H1 (cell line): ENCODE measurements around the gene MIA2. TPM values are rescaled to one million over a fixed set of nuclear protein-coding genes. Genes with fewer than 3 reads are reported as not detected.
"Not testable (repeated sequence)": the region's sequence is repeated elsewhere in the genome, so short reads cannot be mapped to it uniquely, and the experiment has no call there.

Source experiments
- CTCF ChIA-PET: fragments of 300-600 bp; sonication (Branson Sonifier 250); formaldehyde crosslinking; loops from one replicate; lab custom pipeline; 2021; ENCODE audit not compliant: partially characterized antibody; lab: Charles Lee
- POLR2A ChIA-PET: fragments of 300-600 bp; sonication (Branson Sonifier 250); formaldehyde crosslinking; loops from one replicate; lab custom pipeline; 2021; ENCODE audit warnings: inconsistent platforms; ENCODE audit not compliant: partially characterized antibody; lab: Charles Lee
- DNase-seq, 2 experiments: peaks; one replicate each; pipeline versions ENCODE4 v3.0.0 to v3.0.0-alpha.2; 2010 to 2022; ENCODE audit warnings: low spot score in 2 of 2, low read depth in 1 of 2, mixed read lengths in 1 of 2
- FAIRE-seq: peaks from 2 replicates; lab custom pipeline; 2011; peaks lifted over from hg19 to GRCh38; lab: Jason Lieb, UNC
- H2AFZ ChIP-seq: 2 replicates; pipeline ENCODE4 v1.8.1; 2012; ENCODE audit warnings: low read length, inconsistent platforms
- H2AK5ac ChIP-seq: 2 replicates; pipeline ENCODE4 v1.6.1; 2013; ENCODE audit warnings: low read depth, low read length
- H2BK120ac ChIP-seq: replicated peaks from 2 replicates; pipeline ENCODE3; 2013; ENCODE audit warnings: low read depth, low read length, inconsistent platforms
- H2BK12ac ChIP-seq: 2 replicates; pipeline ENCODE4 v1.6.1; 2013; ENCODE audit warnings: low read depth, low read length
- H2BK15ac ChIP-seq: 2 replicates; pipeline ENCODE4 v1.6.1; 2013; ENCODE audit warnings: low read length
- H2BK20ac ChIP-seq: 2 replicates; pipeline ENCODE4 v1.6.1; 2013; ENCODE audit warnings: low read length
- H2BK5ac ChIP-seq: 2 replicates; pipeline ENCODE4 v1.6.1; 2013; ENCODE audit warnings: low read depth, low read length
- H3K14ac ChIP-seq: 2 replicates; pipeline ENCODE4 v1.6.1; 2013; ENCODE audit warnings: inconsistent platforms; ENCODE audit not compliant: insufficient read length
- H3K18ac ChIP-seq: 2 replicates; pipeline ENCODE4 v1.6.1; 2013; ENCODE audit warnings: low read length; ENCODE audit errors: extremely low read depth
- H3K23ac ChIP-seq: 2 replicates; pipeline ENCODE4 v1.6.1; 2013; ENCODE audit warnings: inconsistent platforms; ENCODE audit not compliant: insufficient read length
- H3K23me2 ChIP-seq: 2 replicates; pipeline ENCODE4 v1.6.1; 2013; ENCODE audit warnings: low read depth, low read length
- H3K27ac ChIP-seq: 2 replicates; pipeline ENCODE4 v1.6.1; 2011; ENCODE audit warnings: low read depth, low read length, inconsistent platforms
- H3K27me3 ChIP-seq, 4 experiments: replicated peaks in 1 of 4; 1 replicate in 1 of 4; 2 replicates in 3 of 4; pipeline versions ENCODE4 v1.6.1 to v1.8.1; 2011 to 2013; ENCODE audit warnings: low read length in 3 of 4, mild to moderate bottlenecking in 3 of 4, inconsistent platforms in 2 of 4, mixed read lengths in 2 of 4, moderate library complexity in 1 of 4; ENCODE audit not compliant: control insufficient read depth in 3 of 4, insufficient read depth in 3 of 4; ENCODE audit errors: extremely low read depth in 1 of 4
- H3K36me3 ChIP-seq, 4 experiments: 2 replicates each; pipeline versions ENCODE4 v1.6.1 to v1.8.1; 2011 to 2013; ENCODE audit warnings: mild to moderate bottlenecking in 4 of 4, low read length in 3 of 4, moderate library complexity in 2 of 4, control low read depth in 1 of 4, inconsistent platforms in 1 of 4; ENCODE audit not compliant: insufficient read depth in 4 of 4, control insufficient read depth in 2 of 4
- H3K4ac ChIP-seq: replicated peaks from 2 replicates; pipeline ENCODE3; 2013; ENCODE audit warnings: low read length, low read depth, mixed read lengths, inconsistent platforms; ENCODE audit not compliant: insufficient read length
- H3K4me1 ChIP-seq, 4 experiments: replicated peaks in 1 of 4; 1 replicate in 1 of 4; 2 replicates in 3 of 4; pipeline versions ENCODE4 v1.6.1 to v1.8.1; 2011 to 2013; ENCODE audit warnings: low read length in 3 of 4, inconsistent platforms in 2 of 4, mixed read lengths in 1 of 4; ENCODE audit not compliant: insufficient read depth in 4 of 4, control insufficient read depth in 3 of 4
- H3K4me2 ChIP-seq, 2 experiments: 2 replicates each; pipeline versions ENCODE4 v1.6.1 to v1.8.1; 2011 to 2013; ENCODE audit warnings: low read depth in 2 of 2, low read length in 2 of 2, control low read depth in 1 of 2, inconsistent platforms in 1 of 2, mild to moderate bottlenecking in 1 of 2; ENCODE audit not compliant: insufficient read depth in 1 of 2
- H3K4me3 ChIP-seq, 4 experiments: fragments of 200-600, 300-600 bp in 1 of 4; sonication (generic), shearing (Covaris generic), sonication (Bioruptor Twin) in 1 of 4; 2 replicates each; pipeline versions ENCODE4 v1.5.1 to v1.8.1; 2011 to 2016; ENCODE audit warnings: low read length in 4 of 4, low read depth in 3 of 4, control low read depth in 2 of 4, inconsistent platforms in 2 of 4, mild to moderate bottlenecking in 2 of 4, mixed read lengths in 1 of 4, moderate library complexity in 1 of 4; ENCODE audit not compliant: insufficient read depth in 2 of 4; ENCODE audit errors: extremely low read depth in 1 of 4
- H3K56ac ChIP-seq: replicated peaks from 2 replicates; pipeline ENCODE3; 2013; ENCODE audit warnings: low read depth, mild to moderate bottlenecking, mixed read lengths, low read length, inconsistent platforms; ENCODE audit not compliant: insufficient read length
- H3K79me1 ChIP-seq: 2 replicates; pipeline ENCODE4 v1.6.1; 2013; ENCODE audit warnings: low read depth, low read length, control low read depth
- H3K79me2 ChIP-seq, 2 experiments: 2 replicates each; pipeline versions ENCODE4 v1.6.1 to v1.8.1; 2012 to 2013; ENCODE audit warnings: low read length in 2 of 2, mild to moderate bottlenecking in 2 of 2, inconsistent platforms in 1 of 2; ENCODE audit not compliant: insufficient read depth in 2 of 2, control insufficient read depth in 1 of 2
- H3K9ac ChIP-seq, 4 experiments: replicated peaks in 1 of 4; 1 replicate in 1 of 4; 2 replicates in 3 of 4; pipeline versions ENCODE4 v1.6.1 to v1.8.1; 2011 to 2013; ENCODE audit warnings: low read depth in 3 of 4, low read length in 3 of 4, control low read depth in 2 of 4, mild to moderate bottlenecking in 2 of 4, moderate library complexity in 2 of 4, inconsistent platforms in 1 of 4; ENCODE audit errors: extremely low read depth in 1 of 4
- H3K9me3 ChIP-seq, 2 experiments: 2 replicates each; pipeline versions ENCODE4 v1.6.1 to v1.8.1; 2012 to 2013; ENCODE audit warnings: mild to moderate bottlenecking in 2 of 2, moderate library complexity in 2 of 2, control low read depth in 1 of 2, inconsistent platforms in 1 of 2, low read depth in 1 of 2, low read length in 1 of 2, mixed read lengths in 1 of 2; ENCODE audit not compliant: insufficient read depth in 2 of 2
- H4K20me1 ChIP-seq, 2 experiments: replicated peaks in 1 of 2; 2 replicates each; pipeline versions ENCODE3 to v1.8.1; 2011 to 2013; ENCODE audit warnings: inconsistent platforms in 2 of 2, low read length in 2 of 2, mild to moderate bottlenecking in 1 of 2; ENCODE audit not compliant: insufficient read depth in 2 of 2, control insufficient read depth in 1 of 2
- H4K5ac ChIP-seq: 2 replicates; pipeline ENCODE4 v1.6.1; 2013; ENCODE audit warnings: low read length, low read depth, mixed read lengths, inconsistent platforms; ENCODE audit not compliant: insufficient read length
- H4K8ac ChIP-seq: 2 replicates; pipeline ENCODE4 v1.8.0; 2013; ENCODE audit warnings: mild to moderate bottlenecking, moderate library complexity, low read length, inconsistent platforms; ENCODE audit not compliant: insufficient read depth; ENCODE audit errors: extremely low read depth
- H4K91ac ChIP-seq: replicated peaks from 2 replicates; pipeline ENCODE3; 2013; ENCODE audit warnings: low read length, mixed read lengths, inconsistent platforms; ENCODE audit not compliant: insufficient read length
- WGBS, 2 experiments: shearing (Covaris generic) in 1 of 2; methylation state at CpG; one replicate each; pipeline versions ENCODE4 v1.1.6 to v1.1.7; 2013 to 2015; ENCODE audit warnings: low lambda C conversion rate in 2 of 2, mixed read lengths in 2 of 2, inconsistent platforms in 1 of 2, low coverage in 1 of 2, missing lambda C conversion rate in 1 of 2; ENCODE audit not compliant: insufficient replicate concordance in 2 of 2, insufficient coverage in 1 of 2, insufficient read length in 1 of 2; ENCODE audit errors: extremely low coverage in 1 of 2, missing lambda C conversion rate in 1 of 2; 5-methylcytosine and 5-hydroxymethylcytosine counted together
- polyA plus RNA-seq, 7 experiments: library from polyadenylated mRNA; depleted of rRNA in 3 of 7; stranded (reverse) in 5 of 7; unstranded in 2 of 7; fragments of >200 nt in 5 of 7; fragments of 200-250 nt in 2 of 7; gene quantifications; 1 replicate in 5 of 7; 2 replicates in 1 of 7; 4 replicates in 1 of 7; pipeline versions ENCODE4 v1.2.1 to v1.2.3, GENCODE V29; 2011 to 2013; ENCODE audit warnings: missing spikeins in 2 of 7, mixed read lengths in 2 of 7
- total RNA-seq: library from RNA; stranded (reverse); fragmentation: NEBNext Ultra II Directional; extraction: Animal tissue kit (Norgen Biotek cat#: 25700); gene quantifications from 2 replicates; pipeline ENCODE4 v1.2.1, GENCODE V29; 2021

MIA2 gene
- total and polyA plus RNA-seq, 2 of the 8 experiments (the other 6 are each of a cell fraction or from before 2014, with no cell fraction given) = 10.1 to 15.0 TPM

DNA sequence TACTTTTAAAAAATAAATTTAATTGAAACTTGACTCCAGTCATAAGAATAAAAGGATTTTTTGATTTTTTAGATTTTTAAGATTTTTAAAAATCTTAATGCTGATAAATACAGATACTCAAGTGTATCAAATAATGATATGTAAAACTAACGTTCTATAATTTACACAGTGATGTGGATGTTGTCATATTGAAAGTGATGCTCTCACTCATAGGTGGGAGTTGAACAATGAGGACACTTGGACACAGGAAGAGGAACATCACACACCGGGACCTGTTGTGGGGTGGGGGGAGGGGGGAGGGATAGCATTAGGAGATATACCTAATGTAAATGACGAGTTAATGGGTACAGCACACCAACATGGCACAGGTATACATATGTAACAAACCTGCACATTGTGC lies 66.7 kb downstream of the MIA2 start:
- H4K91ac ChIP-seq, H4K20me1 ChIP-seq, H3K56ac ChIP-seq, H3K9ac ChIP-seq, H2BK15ac ChIP-seq, DNase-seq, H2BK5ac ChIP-seq, H3K4ac ChIP-seq, POLR2A ChIA-PET, H4K8ac ChIP-seq, H3K36me3 ChIP-seq, H3K18ac ChIP-seq, H3K27ac ChIP-seq, H3K23me2 ChIP-seq, H3K23ac ChIP-seq, H3K4me2 ChIP-seq, H3K4me1 ChIP-seq, H2AFZ ChIP-seq, H3K27me3 ChIP-seq, H3K4me3 ChIP-seq, H4K5ac ChIP-seq, H3K79me2 ChIP-seq, H2AK5ac ChIP-seq, H3K14ac ChIP-seq, H2BK12ac ChIP-seq, CTCF ChIA-PET, H2BK120ac ChIP-seq, H3K9me3 ChIP-seq, FAIRE-seq, H3K79me1 ChIP-seq, H2BK20ac ChIP-seq: not testable (repeated sequence)
- WGBS, 2 experiments = 92% methylated on average over 2 of the region's 3 CpGs; no CpG with 5 or more reads in 1 of the 2 experiments
